Breast epithelium (tissue), 3 donors: ENCODE results near the gene LRIG3.

ENCODE experiments used
- POLR2A ChIP-seq: fragments of 450-650 bp; IDR thresholded peaks from one replicate; pipeline ENCODE4 v1.6.1; 2016; ENCODE audit warnings: antibody characterized with exemption, mild to moderate bottlenecking, moderate library complexity
- TF ChIP-seq, protein P1 (sequence below), 3 donors: fragments of 450-650 bp; IDR thresholded peaks; one replicate each; pipeline ENCODE4 v1.5.1; 2016 to 2017; ENCODE audit warnings: antibody characterized with exemption in 3 of 3, mild to moderate bottlenecking in 3 of 3, moderate library complexity in 3 of 3

- TF ChIP-seq, protein P1, sequence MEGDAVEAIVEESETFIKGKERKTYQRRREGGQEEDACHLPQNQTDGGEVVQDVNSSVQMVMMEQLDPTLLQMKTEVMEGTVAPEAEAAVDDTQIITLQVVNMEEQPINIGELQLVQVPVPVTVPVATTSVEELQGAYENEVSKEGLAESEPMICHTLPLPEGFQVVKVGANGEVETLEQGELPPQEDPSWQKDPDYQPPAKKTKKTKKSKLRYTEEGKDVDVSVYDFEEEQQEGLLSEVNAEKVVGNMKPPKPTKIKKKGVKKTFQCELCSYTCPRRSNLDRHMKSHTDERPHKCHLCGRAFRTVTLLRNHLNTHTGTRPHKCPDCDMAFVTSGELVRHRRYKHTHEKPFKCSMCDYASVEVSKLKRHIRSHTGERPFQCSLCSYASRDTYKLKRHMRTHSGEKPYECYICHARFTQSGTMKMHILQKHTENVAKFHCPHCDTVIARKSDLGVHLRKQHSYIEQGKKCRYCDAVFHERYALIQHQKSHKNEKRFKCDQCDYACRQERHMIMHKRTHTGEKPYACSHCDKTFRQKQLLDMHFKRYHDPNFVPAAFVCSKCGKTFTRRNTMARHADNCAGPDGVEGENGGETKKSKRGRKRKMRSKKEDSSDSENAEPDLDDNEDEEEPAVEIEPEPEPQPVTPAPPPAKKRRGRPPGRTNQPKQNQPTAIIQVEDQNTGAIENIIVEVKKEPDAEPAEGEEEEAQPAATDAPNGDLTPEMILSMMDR (IDR thresholded peaks at IDR 0.05): no peak
- no peak for TF ChIP-seq POLR2A
Measured at GRCh38 chr12:58925751-58926150, 5.4 kb upstream of the LRIG3 start.
